ENCODE results near the gene MTARC2.

- TF ChIP-seq ZNF274 (IDR thresholded peaks at IDR 0.05; ENCODE audit: low read depth, low read length) = no peak
- TF ChIP-seq YY1 (IDR thresholded peaks at IDR 0.05; ENCODE audit: insufficient read depth, insufficient read length) = no peak
Observed at GRCh38 chr1:220742520-220742919, 5.6 kb upstream of the MTARC2 start.

Measured in NT2/D1 (cell line).